ENCODE data around the gene DDX42. TPM values are rescaled to one million over a fixed set of nuclear protein-coding genes. Genes with fewer than 3 reads are reported as not detected.
"Not testable (repeated sequence)": the region's sequence is repeated elsewhere in the genome, so short reads cannot be mapped to it uniquely, and the experiment has no call there.

The DDX42 gene
- polyA plus RNA-seq, 1 donor from 2014 or later, result 16.2 TPM

DNA sequence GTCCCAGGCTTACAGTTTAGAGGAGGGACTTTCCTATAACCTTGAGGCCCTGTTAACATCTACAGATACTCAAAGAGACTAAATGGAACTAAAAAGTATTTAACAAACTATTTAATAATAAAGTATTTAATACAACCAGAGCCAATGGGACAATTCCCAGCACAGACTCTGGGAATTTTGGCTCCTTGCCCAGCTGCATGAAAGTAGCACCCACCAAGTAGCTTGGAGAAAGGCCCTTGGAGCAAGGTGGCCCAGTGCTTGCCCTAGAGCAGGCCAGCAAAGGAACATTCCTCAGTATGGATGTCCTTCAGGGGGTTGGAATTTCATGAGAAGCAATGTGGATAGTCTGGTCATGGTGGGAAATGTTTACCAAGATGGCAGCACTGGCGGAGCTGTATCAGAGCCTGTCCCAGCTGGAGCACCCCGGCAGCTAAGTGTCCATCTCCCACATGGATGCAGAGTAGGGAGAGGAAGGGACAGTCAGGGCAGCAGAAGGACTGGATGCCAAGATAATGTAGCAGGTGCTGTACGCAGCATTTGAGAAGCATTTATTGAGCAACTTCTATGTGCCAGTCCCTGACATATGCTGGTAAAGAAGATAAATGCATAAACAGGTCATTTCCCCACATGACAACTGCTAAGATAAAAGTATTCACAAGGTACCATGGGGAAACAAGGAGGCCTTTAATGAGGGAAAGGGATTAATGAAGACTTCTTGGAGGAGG is 73.7 kb downstream of the DDX42 start:
- H3K4me1 Mint-ChIP-seq, result peaks cover 17 to 31% (median 17%) of the 10 kb centered on the region in 3 donors
- no peaks in the 10 kb centered on the region for H3K27me3 Mint-ChIP-seq
- peak overlapping the region; percentile 48 to 77 (median 57) for H3K4me3 Mint-ChIP-seq
- no peaks in the 10 kb centered on the region for H3K36me3 Mint-ChIP-seq
- H3K27ac Mint-ChIP-seq, result peak overlapping the region in 2 of 3 donors; percentile 40 to 79
- no peaks in the 10 kb centered on the region for H3K9me3 Mint-ChIP-seq

DNA sequence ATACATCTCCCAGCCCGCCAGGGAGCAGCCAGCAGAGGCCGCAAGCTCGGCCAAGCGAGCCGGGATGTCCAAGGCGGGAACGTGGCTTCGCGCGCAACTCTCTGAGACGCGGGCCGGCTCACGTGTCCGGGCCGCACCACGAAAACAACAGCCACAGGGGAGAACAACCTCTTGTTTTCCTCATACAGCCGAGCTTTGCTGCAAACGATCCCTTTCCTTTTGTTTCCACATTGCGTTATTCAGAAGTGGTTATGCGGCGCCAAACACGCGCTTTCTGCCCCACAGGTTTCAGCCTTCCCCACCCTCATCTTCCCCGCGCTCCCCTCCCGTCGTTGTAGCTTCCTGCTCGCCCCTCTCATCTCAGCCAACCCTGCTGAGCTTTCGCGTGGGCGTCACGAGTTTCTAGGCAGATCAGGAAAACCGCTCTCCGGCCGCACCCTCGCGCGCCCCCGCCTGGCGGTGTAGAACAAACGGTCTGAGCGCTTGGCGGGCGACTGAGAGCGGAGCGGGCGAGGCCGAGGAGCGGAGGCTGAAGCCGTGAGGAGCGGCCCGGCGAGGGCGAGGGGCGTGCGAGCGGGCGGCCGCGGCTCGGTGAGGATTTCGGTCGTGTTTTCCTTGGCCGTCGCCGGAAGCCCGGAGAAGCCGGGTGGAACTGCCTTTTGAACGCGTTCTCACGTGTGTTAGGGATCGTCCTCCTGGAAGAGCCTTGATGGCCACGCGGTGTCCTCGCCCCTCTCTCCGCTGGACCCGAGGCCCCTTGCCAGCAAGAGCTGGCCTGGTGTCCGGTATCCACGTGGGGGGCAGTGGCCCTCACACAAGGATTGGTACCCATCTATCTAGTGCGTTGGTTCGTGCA is 75.1 kb downstream of the DDX42 start:
- Mint-ChIP-seq H3K27me3 (no peaks in the 10 kb centered on the region), H3K4me3 (peak overlapping the region; percentile 73 to 97 (median 88)), H3K36me3 (no peaks in the 10 kb centered on the region), H3K9me3 (no peaks in the 10 kb centered on the region), H3K27ac (peak overlapping the region; percentile 78 to 92 (median 79)), H3K4me1 (peaks cover 13 to 25% (median 13%) of the 10 kb centered on the region in 3 donors)

DNA sequence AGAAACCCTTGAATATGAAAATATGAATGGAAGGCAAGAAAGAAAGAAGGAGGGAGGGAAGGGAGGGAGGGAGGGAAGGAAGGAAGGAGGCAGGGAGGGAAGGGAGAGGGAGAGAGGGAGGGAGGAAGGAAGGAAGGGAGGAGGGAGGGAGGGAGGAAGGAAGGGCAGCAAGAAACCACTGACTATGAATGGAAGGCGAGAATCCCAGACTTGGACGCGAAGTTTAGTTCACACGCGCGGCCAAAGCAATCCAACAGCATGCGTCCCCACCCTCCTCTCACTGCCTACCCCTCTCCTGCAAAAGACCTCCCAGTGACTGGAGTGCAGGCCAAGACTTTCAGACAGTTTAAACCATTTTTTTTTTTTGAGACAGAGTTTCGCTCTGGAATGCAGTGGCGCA is 76.4 kb downstream of the DDX42 start:
- Mint-ChIP-seq H3K27me3 (no peaks in the 10 kb centered on the region), H3K9me3 (no peaks in the 10 kb centered on the region), H3K27ac (no peak overlapping the region), H3K4me3 (no peak overlapping the region), H3K4me1 (peaks cover 8 to 21% (median 10%) of the 10 kb centered on the region in 3 donors), H3K36me3 (no peaks in the 10 kb centered on the region)

DNA sequence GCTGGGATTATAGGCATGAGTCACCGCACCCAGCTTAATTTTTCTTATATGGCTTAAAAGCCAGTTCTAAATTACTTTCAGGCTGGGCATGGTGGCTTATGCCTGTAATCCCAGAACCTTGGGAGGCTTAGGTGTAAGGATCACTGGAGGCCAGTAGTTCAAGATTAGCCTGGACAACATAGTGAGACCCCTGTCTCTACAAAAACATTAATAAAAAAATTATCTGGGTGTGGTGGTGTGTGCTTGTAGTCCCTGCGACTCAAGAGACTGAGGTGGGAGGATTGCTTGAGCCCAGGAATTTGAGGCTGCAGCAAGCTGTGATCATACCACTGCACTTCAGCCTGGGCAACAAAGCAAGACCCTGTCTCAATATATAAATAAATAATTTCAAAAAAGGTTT is 79.3 kb downstream of the DDX42 start:
- Mint-ChIP-seq H3K4me1 (peaks cover 5 to 8% (median 5%) of the 10 kb centered on the region in 3 donors), H3K36me3 (no peaks in the 10 kb centered on the region), H3K9me3 (no peaks in the 10 kb centered on the region), H3K4me3 (no peak overlapping the region), H3K27me3 (no peaks in the 10 kb centered on the region), H3K27ac (no peak overlapping the region)

DNA sequence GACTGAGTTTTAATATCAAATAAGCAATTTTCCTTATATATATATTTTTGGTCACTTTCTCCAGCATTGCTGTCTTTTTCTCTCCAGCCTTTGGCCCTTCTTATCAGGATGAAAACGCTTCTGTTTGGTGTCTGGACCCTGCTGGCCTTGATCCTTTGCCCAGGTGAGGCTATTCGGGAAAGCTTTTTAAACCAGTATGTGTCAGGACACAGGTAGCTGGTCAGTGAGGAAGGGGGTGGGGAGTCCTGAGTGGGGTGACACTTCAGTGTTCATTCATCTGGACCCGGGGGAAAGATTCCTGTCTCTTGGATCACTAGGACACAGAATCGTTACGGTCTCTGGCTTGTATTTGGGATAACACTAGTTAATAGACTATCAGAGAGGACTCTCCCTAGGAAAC is 80.7 kb downstream of the DDX42 start:
- Mint-ChIP-seq H3K36me3 (no peaks in the 10 kb centered on the region), H3K27ac (no peak overlapping the region), H3K4me3 (no peak overlapping the region), H3K9me3 (no peaks in the 10 kb centered on the region), H3K27me3 (no peaks in the 10 kb centered on the region), H3K4me1 (peaks cover 0 to under 1% (median 0%) of the 10 kb centered on the region in 3 donors)

DNA sequence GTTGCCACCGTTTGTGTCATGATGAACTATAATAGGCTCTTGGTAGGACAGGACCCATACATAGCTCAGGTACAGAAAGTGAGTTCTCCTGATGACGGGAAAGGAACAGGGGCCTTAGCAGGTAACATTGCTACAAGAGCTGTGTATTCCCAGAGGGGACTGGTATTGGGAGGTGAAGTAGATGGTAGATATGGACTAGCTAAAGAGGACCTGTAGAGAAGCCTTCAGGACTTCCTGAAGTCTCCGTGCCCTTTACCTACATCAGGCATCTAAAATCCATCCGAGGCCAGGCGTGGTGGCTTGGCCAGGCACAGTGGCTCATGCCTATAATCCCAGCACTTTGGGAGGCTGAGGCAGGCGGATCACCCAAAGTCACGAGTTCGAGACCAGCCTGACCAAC is 81.2 kb downstream of the DDX42 start:
- Mint-ChIP-seq H3K36me3 (no peaks in the 10 kb centered on the region), H3K4me3 (no peak overlapping the region), H3K27ac (no peak overlapping the region)

DNA sequence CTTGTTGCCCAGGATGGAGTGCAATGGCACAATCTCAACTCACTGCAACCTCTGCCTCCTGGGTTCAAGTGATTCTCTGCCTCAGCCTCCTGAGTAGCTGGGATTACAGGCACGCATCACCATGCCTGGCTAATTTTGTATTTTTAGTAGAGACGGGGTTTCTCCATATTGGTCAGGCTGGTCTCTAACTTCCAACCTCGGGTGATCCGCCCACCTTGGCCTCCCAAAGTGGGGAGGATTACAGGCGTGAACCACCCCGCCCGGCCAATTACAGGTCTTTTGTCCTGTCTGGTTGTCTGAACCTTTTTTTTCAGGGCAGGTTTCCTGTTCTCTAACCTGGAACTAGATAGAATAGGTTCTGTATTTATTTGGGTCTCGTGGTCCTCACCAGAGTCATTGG is 82.5 kb downstream of the DDX42 start:
- H3K4me3 Mint-ChIP-seq, H3K4me1 Mint-ChIP-seq, H3K27ac Mint-ChIP-seq, H3K36me3 Mint-ChIP-seq, H3K27me3 Mint-ChIP-seq, H3K9me3 Mint-ChIP-seq: not testable (repeated sequence)

More for the DNA sequence above, 81.2 kb downstream of the DDX42 start:
- H3K9me3 Mint-ChIP-seq, result no peaks in the 10 kb centered on the region
- H3K27me3 Mint-ChIP-seq, result no peaks in the 10 kb centered on the region
- H3K4me1 Mint-ChIP-seq, result no peaks in the 10 kb centered on the region

DNA sequence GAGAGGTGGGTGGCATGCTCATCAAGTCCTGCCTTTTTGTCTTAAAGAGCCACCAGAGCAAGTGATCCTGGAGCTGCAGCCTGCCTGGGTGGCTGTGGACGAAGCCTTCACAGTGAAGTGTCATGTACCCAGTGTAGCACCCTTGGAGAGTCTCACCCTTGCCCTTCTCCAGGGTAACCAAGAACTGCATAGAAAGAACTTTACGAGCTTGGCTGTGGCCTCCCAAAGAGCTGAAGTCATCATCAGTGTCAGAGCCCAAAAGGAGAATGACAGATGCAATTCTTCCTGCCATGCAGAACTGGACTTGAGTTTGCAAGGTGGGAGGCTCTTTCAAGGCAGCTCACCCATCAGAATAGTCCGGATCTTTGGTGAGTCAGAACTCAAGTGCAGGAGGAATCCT is 85.3 kb downstream of the DDX42 start:
- Mint-ChIP-seq H3K36me3 (no peaks in the 10 kb centered on the region), H3K27me3 (no peaks in the 10 kb centered on the region), H3K9me3 (no peaks in the 10 kb centered on the region), H3K4me3 (no peak overlapping the region), H3K27ac (no peak overlapping the region), H3K4me1 (peaks cover 0 to 1% (median 0%) of the 10 kb centered on the region in 3 donors)

DNA sequence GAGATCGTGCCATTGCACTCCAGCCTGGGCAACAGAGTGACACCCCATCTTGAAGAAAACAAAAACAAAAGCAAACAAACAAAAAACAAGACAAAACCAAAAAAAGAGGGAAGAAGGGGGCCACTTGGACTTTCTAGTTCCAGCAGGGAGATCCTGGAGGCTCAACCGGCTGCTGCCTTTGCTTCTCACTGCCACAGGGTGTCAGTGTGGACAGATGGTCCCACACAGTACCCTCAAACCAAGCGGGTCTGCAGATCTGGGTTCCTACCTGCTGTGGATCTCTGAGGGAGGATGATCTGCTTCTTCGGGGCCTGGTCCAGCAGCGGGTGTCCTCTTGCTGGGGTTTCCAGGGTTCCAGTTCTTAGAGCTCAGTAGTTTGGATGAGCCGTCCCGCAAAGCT is 92.7 kb downstream of the DDX42 start:
- H3K4me1 Mint-ChIP-seq, H3K9me3 Mint-ChIP-seq, H3K27me3 Mint-ChIP-seq, H3K4me3 Mint-ChIP-seq, H3K36me3 Mint-ChIP-seq: not testable (repeated sequence)
- peak overlapping the region in 1 of 3 donors; percentile 31 for H3K27ac Mint-ChIP-seq

Other genes starting within 250 kb of the DDX42 start
- 72.0 TPM for gene DCAF7, start 223.7 kb upstream of the DDX42 start, polyA plus RNA-seq
- 19.5 TPM for gene TACO1, start 173.3 kb upstream of the DDX42 start, polyA plus RNA-seq
- gene MAP3K3, start 151.8 kb upstream of the DDX42 start, polyA plus RNA-seq, result 22.5 TPM
- 845 TPM for gene LIMD2, start 74.0 kb upstream of the DDX42 start, polyA plus RNA-seq
- 24.9 TPM for gene STRADA, start 32.4 kb upstream of the DDX42 start, polyA plus RNA-seq
- gene CCDC47, start 573 bp upstream of the DDX42 start, polyA plus RNA-seq, result 36.7 TPM
- 139 TPM for gene PSMC5, start 53.3 kb downstream of the DDX42 start, polyA plus RNA-seq
- 28.7 TPM for gene FTSJ3, start 53.5 kb downstream of the DDX42 start, polyA plus RNA-seq
- 96.1 TPM for gene SMARCD2, start 68.5 kb downstream of the DDX42 start, polyA plus RNA-seq
- not detected for gene CSH2, start 99.5 kb downstream of the DDX42 start, polyA plus RNA-seq
- not detected for gene GH2, start 107.8 kb downstream of the DDX42 start, polyA plus RNA-seq
- not detected for gene CSH1, start 122.4 kb downstream of the DDX42 start, polyA plus RNA-seq
- gene CSHL1, start 137.1 kb downstream of the DDX42 start, polyA plus RNA-seq, result not detected
- 2.0 TPM for gene GH1, start 144.7 kb downstream of the DDX42 start, polyA plus RNA-seq
- gene CD79B, start 158.2 kb downstream of the DDX42 start, polyA plus RNA-seq, result 1,452 TPM
- 0.10 TPM for gene SCN4A, start 198.7 kb downstream of the DDX42 start, polyA plus RNA-seq
- 3.2 TPM for gene PRR29, start 224.2 kb downstream of the DDX42 start, polyA plus RNA-seq
- gene ICAM2, start 246.5 kb downstream of the DDX42 start, polyA plus RNA-seq, result 183 TPM